K562 (cell line): ENCODE measurements around the gene SF3B1. TPM values are rescaled to one million over a fixed set of nuclear protein-coding genes. Genes with fewer than 3 reads are reported as not detected.

Experiments
- ATAC-seq: fragments of 200-7000 bp; cut with Tn5 transposase; 3 replicates; pipeline ENCODE4 v1.9.1; 2020; ENCODE audit warnings: moderate library complexity
- BruUV-seq: library from RNA; stranded (reverse); fragments of 400-500 nt; replicated peaks from 2 replicates; lab custom pipeline; 2021; lab: Mats Ljungman, UMichigan
- CTCF ChIA-PET: fragments of 300-600 bp; formaldehyde crosslinking; extraction: SDS; loops from one replicate; lab custom pipeline; 2021; ENCODE audit warnings: low intra/inter-chr PET ratio; lab: Yijun Ruan, JAX
- POLR2A ChIA-PET: fragments of 300-600, 350-650 bp; sonication (Branson Sonifier 250); formaldehyde crosslinking; extraction: SDS; loops from one replicate; lab custom pipeline; 2021; ENCODE audit warnings: antibody characterized with exemption, inconsistent platforms; lab: Yijun Ruan, JAX
- DNase-seq, 4 experiments: peaks; one replicate each; pipeline versions ENCODE4 v3.0.0 to v3.0.0-alpha.2; 2011 to 2018; ENCODE audit warnings: low spot score in 3 of 4, mixed read lengths in 3 of 4; ENCODE audit errors: extremely low read depth in 1 of 4
- FAIRE-seq: peaks from 2 replicates; lab custom pipeline; 2011; peaks lifted over from hg19 to GRCh38; lab: Jason Lieb, UNC
- H2AFZ ChIP-seq: 2 replicates; pipeline ENCODE4 v1.6.0; 2011; ENCODE audit warnings: low read depth, low read length, control low read depth, inconsistent platforms
- H3K27ac ChIP-seq: fragments of 200-600 bp; 3 replicates; pipeline ENCODE4 v1.8.0; 2011; ENCODE audit warnings: low read depth, mild to moderate bottlenecking, control low read depth, inconsistent platforms, low read length, moderate library complexity, mixed read lengths; ENCODE audit errors: extremely low read depth
- H3K27me3 ChIP-seq, 2 experiments: fragments of 300-600 bp in 1 of 2; 2 replicates in 1 of 2; 3 replicates in 1 of 2; pipeline versions ENCODE4 v1.6.0 to v1.8.0; 2011; ENCODE audit warnings: inconsistent platforms in 2 of 2, low read length in 2 of 2, mild to moderate bottlenecking in 1 of 2, mixed read lengths in 1 of 2, moderate library complexity in 1 of 2; ENCODE audit not compliant: control insufficient read depth in 2 of 2, insufficient read depth in 2 of 2
- H3K36me3 ChIP-seq: fragments of 300-600 bp; 3 replicates; pipeline ENCODE4 v1.8.0; 2011; ENCODE audit warnings: mild to moderate bottlenecking, low read length, inconsistent platforms; ENCODE audit not compliant: control insufficient read depth, insufficient read depth
- H3K4me1 ChIP-seq, 2 experiments: fragments of 200-600 bp in 1 of 2; replicated peaks in 1 of 2; 2 replicates in 1 of 2; 3 replicates in 1 of 2; pipeline versions ENCODE4 v1.5.1 to v1.8.0; 2011; ENCODE audit warnings: inconsistent platforms in 2 of 2, low read length in 2 of 2, mild to moderate bottlenecking in 1 of 2, mixed read lengths in 1 of 2, moderate library complexity in 1 of 2; ENCODE audit not compliant: control insufficient read depth in 2 of 2, insufficient read depth in 2 of 2
- H3K4me2 ChIP-seq: 2 replicates; pipeline ENCODE4 v1.6.1; 2011; ENCODE audit warnings: low read length, control low read depth, inconsistent platforms, mixed read lengths; ENCODE audit not compliant: insufficient read depth
- H3K4me3 ChIP-seq: fragments of 200-600 bp; sonication (generic), shearing (Covaris generic); 2 replicates; pipeline ENCODE4 v1.5.1; 2016; ENCODE audit warnings: control low read depth, inconsistent platforms
- H3K79me2 ChIP-seq: fragments of 200-600 bp; 3 replicates; pipeline ENCODE4 v1.8.0; 2011; ENCODE audit warnings: low read length, inconsistent platforms; ENCODE audit not compliant: control insufficient read depth, insufficient read depth
- H3K9ac ChIP-seq, 2 experiments: 2 replicates each; pipeline versions ENCODE4 v1.6.0 to v1.6.1; 2011; ENCODE audit warnings: low read depth in 2 of 2, low read length in 2 of 2, control low read depth in 1 of 2, inconsistent platforms in 1 of 2, mild to moderate bottlenecking in 1 of 2, mixed read lengths in 1 of 2; ENCODE audit not compliant: insufficient read depth in 1 of 2
- H3K9me1 ChIP-seq: one replicate; pipeline ENCODE4 v1.6.0; 2011; ENCODE audit warnings: inconsistent platforms, mild to moderate bottlenecking, low read length, moderate library complexity; ENCODE audit not compliant: control insufficient read depth, insufficient read depth
- H3K9me3 ChIP-seq: replicated peaks from 2 replicates; pipeline ENCODE4 v1.5.1; 2011; ENCODE audit warnings: low read depth, low read length, inconsistent platforms; ENCODE audit not compliant: control insufficient read depth, insufficient read depth
- H4K20me1 ChIP-seq: replicated peaks from 2 replicates; pipeline ENCODE4 v1.6.1; 2011; ENCODE audit warnings: low read length, inconsistent platforms, mixed read lengths; ENCODE audit not compliant: control insufficient read depth, insufficient read depth
- CBX3 ChIP-seq, 2 experiments: IDR thresholded peaks; 1 replicate in 1 of 2; 2 replicates in 1 of 2; pipeline ENCODE4 v1.6.1; 2012; ENCODE audit warnings: inconsistent platforms in 2 of 2, low read length in 2 of 2, borderline replicate concordance in 1 of 2, control low read depth in 1 of 2
- CTBP1 ChIP-seq: fragments of 450-650 bp; IDR thresholded peaks from 2 replicates; pipeline ENCODE4 v1.6.1; 2016; ENCODE audit warnings: borderline replicate concordance
- DLX4 ChIP-seq: fragments of 250-450 bp; sonication (Bioruptor Pico); IDR thresholded peaks from 2 replicates; pipeline ENCODE4 v1.6.1; 2021; ENCODE audit warnings: mild to moderate bottlenecking
- ELK3 ChIP-seq: fragments of 450-650 bp; formaldehyde crosslinking; IDR thresholded peaks from 2 replicates; pipeline ENCODE4 v1.4.0; 2020; ENCODE audit warnings: mild to moderate bottlenecking
- ETV6 ChIP-seq, 3 experiments: fragments of 150-350 bp in 1 of 3; sonication (generic) in 1 of 3; formaldehyde crosslinking in 1 of 3; IDR thresholded peaks; 2 replicates each; pipeline versions ENCODE4 v1.6.1 to v1.8.0; 2014 to 2022; ENCODE audit warnings: borderline replicate concordance in 2 of 3, low read depth in 2 of 3, antibody characterized with exemption in 1 of 3, low read length in 1 of 3, mild to moderate bottlenecking in 1 of 3, missing genetic modification reagents in 1 of 3
- GABPB2 ChIP-seq: fragments of 250-450 bp; sonication (Bioruptor Pico); conservative IDR thresholded peaks from 2 replicates; pipeline ENCODE4 v1.5.1; 2021; ENCODE audit warnings: mild to moderate bottlenecking
- HLTF ChIP-seq: fragments of 450-650 bp; IDR thresholded peaks from 2 replicates; pipeline ENCODE4 v1.6.1; 2016
- MAFF ChIP-seq: IDR thresholded peaks from 2 replicates; pipeline ENCODE4 v1.6.1; 2012; ENCODE audit warnings: low read length, improper control_type of control experiment
- NCOA2 ChIP-seq, 2 experiments: fragments of 450-650 bp; IDR thresholded peaks; 2 replicates each; pipeline ENCODE4 v1.6.1; 2018; ENCODE audit warnings: mild to moderate bottlenecking in 2 of 2, moderate library complexity in 1 of 2; ENCODE audit not compliant: partially characterized antibody in 2 of 2
- NFYB ChIP-seq: IDR thresholded peaks from 2 replicates; pipeline ENCODE4 v1.6.1; 2011; ENCODE audit warnings: mild to moderate bottlenecking, moderate library complexity; ENCODE audit not compliant: insufficient read length; ENCODE audit errors: extremely low read depth
- PATZ1 ChIP-seq: fragments of 250-450 bp; sonication (Bioruptor Pico); IDR thresholded peaks from 2 replicates; pipeline ENCODE4 v1.5.0; 2020; ENCODE audit warnings: mild to moderate bottlenecking, borderline replicate concordance
- RUNX1 ChIP-seq: sonication (generic); IDR thresholded peaks from 2 replicates; pipeline ENCODE4 v1.6.1; 2016; ENCODE audit warnings: antibody characterized with exemption, low read depth
- SRSF7 ChIP-seq: fragments of 200-400 bp; formaldehyde crosslinking; optimal IDR thresholded peaks from 2 replicates; pipeline ENCODE3; 2017; ENCODE audit warnings: mild to moderate bottlenecking, low read depth, low read length
- TCF7L2 ChIP-seq: fragments of 150-350 bp; IDR thresholded peaks from 2 replicates; pipeline ENCODE4 v1.6.1; 2016; ENCODE audit warnings: low read depth, mild to moderate bottlenecking, low read length, moderate library complexity
- THRB ChIP-seq: fragments of 450-650 bp; formaldehyde crosslinking; conservative IDR thresholded peaks from 2 replicates; pipeline ENCODE4 v1.4.0; 2022; ENCODE audit warnings: mild to moderate bottlenecking, missing genetic modification characterization
- USF1 ChIP-seq: sonication (generic); formaldehyde crosslinking; IDR thresholded peaks from 2 replicates; pipeline ENCODE4 v1.9.0; 2022; ENCODE audit warnings: mild to moderate bottlenecking, missing genetic modification reagents
- ZFP36 ChIP-seq: fragments of 150-350 bp; IDR thresholded peaks from 2 replicates; pipeline ENCODE4 v1.6.1; 2018; ENCODE audit warnings: low read length, low read depth; ENCODE audit not compliant: partially characterized antibody
- WGBS: fragments of 100-300 bp; shearing (Covaris generic); methylation state at CpG from one replicate; pipeline ENCODE4 v1.1.6; 2016; ENCODE audit warnings: low coverage, mixed read lengths; ENCODE audit not compliant: insufficient coverage; ENCODE audit errors: missing lambda C conversion rate; 5-methylcytosine and 5-hydroxymethylcytosine counted together
- in situ Hi-C: fragments of 300-500 bp; cut with MboI; formaldehyde crosslinking; loops from 4 replicates; pipeline ENCODE4 v1.15.0; 2018; ENCODE audit warnings: inconsistent platforms, mixed read lengths
- intact Hi-C: fragments of 100-400 bp; cut with micrococcal nuclease; formaldehyde crosslinking; loops from 2 replicates; pipeline ENCODE4 v1.14.2; 2022
- polyA plus RNA-seq, 8 experiments: library from polyadenylated mRNA; depleted of rRNA in 4 of 8; stranded (reverse) in 5 of 8; unstranded in 3 of 8; fragments of >200 nt; fragmentation: Nextera tagmentation in 2 of 8; fragmentation: Illumina TruSeq in 1 of 8; extraction: Ambion mirVana in 2 of 8; extraction: Trizol in 1 of 8; gene quantifications; 2 replicates each; pipeline versions ENCODE4 v1.2.1 to v1.2.3, GENCODE V29; 2011 to 2014; ENCODE audit warnings: inconsistent platforms in 1 of 8, missing spikeins in 1 of 8
- total RNA-seq, 7 experiments: library from RNA; depleted of rRNA in 6 of 7; stranded (reverse); fragments of >200 nt in 6 of 7; fragmentation: Illumina TruSeq in 2 of 7; extraction: Trizol in 2 of 7; gene quantifications; 2 replicates each; pipeline versions ENCODE4 v1.2.1 to v1.2.3, GENCODE V29; 2011 to 2021; ENCODE audit warnings: low replicate concordance in 1 of 7

The SF3B1 gene
- total and polyA plus RNA-seq, 9 of the 15 experiments (the other 6 are each of a cell fraction or from before 2014, with no cell fraction given), result 96.2 to 377 (median 177) TPM

- no peak overlapping the region for H3K4me3 ChIP-seq
- BruUV-seq, result no TSS peak
- CTCF ChIA-PET, result no interaction called here
- TF ChIP-seq USF1 (CRISPR knock-in tag) (no peak), CTBP1 (no peak), SRSF7 (no peak), RUNX1 (no peak), ZFP36 (no peak), DLX4 (CRISPR knock-in tag) (no peak), PATZ1 (no peak), CBX3 (IDR thresholded peaks at IDR 0.05; ENCODE audit: borderline replicate concordance in 1 of 2, low read length in 2 of 2) (no peak), HLTF (no peak), GABPB2 (no peak), ETV6 (IDR thresholded peaks at IDR 0.05; ENCODE audit: borderline replicate concordance in 1 of 2, low read depth in 2 of 2, low read length in 1 of 2) (no peak), ETV6 (CRISPR knock-in tag; IDR thresholded peaks at IDR 0.05; ENCODE audit: borderline replicate concordance) (no peak), TCF7L2 (no peak), MAFF (no peak), ELK3 (CRISPR knock-in tag) (no peak), THRB (no peak), NFYB (no peak), NCOA2 (IDR thresholded peaks at IDR 0.05; ENCODE audit: partially characterized antibody in 2 of 2) (no peak)
Observed at GRCh38 chr2:197391220-197391717, 43.6 kb downstream of the SF3B1 start.

More at GRCh38 chr2:197391220-197391717, 43.6 kb downstream of the SF3B1 start:
- Histone ChIP-seq H3K9ac (no peak overlapping the region), H3K27me3 (no peaks in the 10 kb centered on the region), H3K79me2 (no peaks in the 10 kb centered on the region), H3K9me3 (no peaks in the 10 kb centered on the region), H3K4me2 (no peak overlapping the region), H2AFZ (no peak overlapping the region), H3K4me1 (no peaks in the 10 kb centered on the region), H3K9me1 (no peaks in the 10 kb centered on the region), H4K20me1 (no peaks in the 10 kb centered on the region), H3K36me3 (peaks cover 48% of the 10 kb centered on the region), H3K27ac (no peak overlapping the region)
- POLR2A ChIA-PET, result interaction anchor here (0.7 kb wide), 1 partner anchor 33 kb away, joined by 3 read pairs; no protein-coding TSS in a partner anchor
- intact Hi-C loops (no loop called here), in situ Hi-C loops (loop anchor here (25.0 kb wide), 1 partner anchor 371 kb away; no protein-coding TSS in a partner anchor)
- WGBS, result 88% methylated on average over 1 of the region's 1 CpG
- FAIRE-seq, result no peak
- peak; percentile 15; the same call in 2 of the 3 replicates for ATAC-seq
- no peak for DNase-seq
